Measurements from ENCODE around the gene OSBP2. TPM values are rescaled to one million over a fixed set of nuclear protein-coding genes. Genes with fewer than 3 reads are reported as not detected.

The OSBP2 gene
- total and polyA plus RNA-seq, 10 of the 15 experiments (the other 5 are each of a cell fraction or from before 2014, with no cell fraction given): 0.11 to 7.7 (median 3.6) TPM

DNA sequence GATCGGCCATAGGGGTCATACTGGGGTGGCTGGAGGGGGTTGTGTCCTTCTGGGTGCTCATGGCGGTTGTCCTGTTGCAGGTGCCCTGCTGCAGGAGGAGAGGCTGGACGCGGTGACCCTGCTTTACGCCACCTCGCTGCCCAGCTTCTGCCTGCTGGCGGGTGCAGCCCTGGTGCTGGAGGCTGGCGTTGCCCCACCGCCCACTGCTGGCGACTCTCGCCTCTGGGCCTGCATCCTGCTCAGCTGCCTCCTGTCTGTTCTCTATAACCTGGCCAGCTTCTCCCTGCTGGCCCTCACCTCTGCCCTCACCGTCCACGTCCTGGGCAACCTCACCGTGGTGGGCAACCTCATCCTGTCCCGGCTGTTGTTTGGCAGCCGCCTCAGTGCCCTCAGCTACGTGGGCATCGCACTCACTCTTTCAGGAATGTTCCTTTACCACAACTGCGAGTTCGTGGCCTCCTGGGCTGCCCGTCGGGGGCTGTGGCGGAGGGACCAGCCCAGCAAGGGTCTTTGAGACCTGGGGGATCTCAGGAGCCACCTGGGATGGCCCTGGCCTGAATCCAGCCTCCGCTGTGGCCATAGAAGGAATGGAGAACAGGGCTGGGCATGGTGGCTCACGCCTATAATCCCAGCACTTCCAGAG, 48.0 kb upstream of the OSBP2 start:
- no peak overlapping the region for H3K9ac ChIP-seq (ENCODE audit: control insufficient read depth, insufficient read depth, low read length)
- CTCF ChIA-PET: interaction anchor here (1.5 kb wide), 1 partner anchor 108 kb away, joined by 8 read pairs; no protein-coding TSS in a partner anchor
- peaks cover 11% of the 10 kb centered on the region for H3K4me1 ChIP-seq (ENCODE audit: control insufficient read depth, insufficient read depth, low read length)
- RAD21 ChIA-PET (ENCODE audit: unreplicated experiment): no interaction called here
- FAIRE-seq: no peak
- DNase-seq (ENCODE audit: low read depth, low spot score): no peak
- intact Hi-C loops (cut with micrococcal nuclease; ENCODE audit: unreplicated experiment): no loop called here
- H4K20me1 ChIP-seq (ENCODE audit: control insufficient read depth, insufficient read depth): no peaks in the 10 kb centered on the region
- no peaks in the 10 kb centered on the region; a peak in 2 of 4 replicates for H3K36me3 ChIP-seq (ENCODE audit: control insufficient read depth in 2 of 2, insufficient read depth in 2 of 2, low read length in 1 of 2)
- H3K79me2 ChIP-seq (ENCODE audit: control insufficient read depth, insufficient read depth, low read length): no peaks in the 10 kb centered on the region
- H3K4me3 ChIP-seq: no peak overlapping the region
- no peak for ATAC-seq
- BruUV-seq (replicated peaks): no TSS peak
- no peak overlapping the region for H2AFZ ChIP-seq (ENCODE audit: control insufficient read depth, low read depth, low read length)
- H3K4me2 ChIP-seq (ENCODE audit: control insufficient read depth, insufficient read depth): no peak overlapping the region
- no peak for TF ChIP-seq HSF1 (IDR thresholded peaks at IDR 0.05; ENCODE audit: low read depth, low read length)
- TF ChIP-seq HDAC6 (IDR thresholded peaks at IDR 0.05; ENCODE audit: unreplicated experiment): no peak
- no peak for TF ChIP-seq NRF1 (conservative IDR thresholded peaks at IDR 0.05; ENCODE audit: low read depth, low read length)
- TF ChIP-seq SMC3 (IDR thresholded peaks at IDR 0.05; ENCODE audit: borderline replicate concordance, low read length): no peak
- TF ChIP-seq NKRF (conservative IDR thresholded peaks at IDR 0.05): no peak
- TF ChIP-seq MTA3 (IDR thresholded peaks at IDR 0.05; ENCODE audit: borderline replicate concordance, low read length): no peak
- no peak for TF ChIP-seq SREBF1 (IDR thresholded peaks at IDR 0.05; ENCODE audit: low read length)
- TF ChIP-seq HDAC2 (IDR thresholded peaks at IDR 0.05): no peak
- 0 out of 4 replicates have a peak, but pooled peaks of 1 of the 2 experiments have one; percentile 19 for TF ChIP-seq SRF (IDR thresholded peaks at IDR 0.05; ENCODE audit: low read depth in 2 of 2, low read length in 2 of 2)
- POLR2A ChIA-PET: interaction anchor here (0.5 to 1.1 kb wide), 3 partner anchors 10 to 24 kb away, joined by 3 to 5 read pairs (median 3); partner anchors contain the start of gene SLC35E4
- H3K9me3 ChIP-seq (replicated peaks; ENCODE audit: control insufficient read depth, insufficient read depth, low read length): no peaks in the 10 kb centered on the region
- SMC1A ChIA-PET (ENCODE audit: uncharacterized antibody, unreplicated experiment): no interaction called here
- 74% methylated on average over 25 of the region's 25 CpGs for WGBS (ENCODE audit: insufficient coverage, insufficient replicate concordance, low lambda C conversion rate, missing lambda C conversion rate)
- in situ Hi-C loops (cut with MboI): loop anchor here (25.0 kb wide), 1 partner anchor 266 kb away; no protein-coding TSS in a partner anchor
- H3K27me3 ChIP-seq (replicated peaks in 1 of 2; ENCODE audit: control insufficient read depth in 2 of 2, insufficient read depth in 2 of 2, low read length in 1 of 2): no peaks in the 10 kb centered on the region
- H3K27ac ChIP-seq (ENCODE audit: control insufficient read depth, insufficient read depth): no peak overlapping the region
